ENCODE measurements around the gene PPFIBP1. TPM values are rescaled to one million over a fixed set of nuclear protein-coding genes. Genes with fewer than 3 reads are reported as not detected.

PPFIBP1 gene
- total and polyA plus RNA-seq, 2 of the 4 experiments (the other 2 are of a cell fraction), result 30.4 to 72.2 TPM

- Histone ChIP-seq H3K56ac (ENCODE audit: extremely low read depth, insufficient read depth, low read length) (no peak overlapping the region), H2BK15ac (ENCODE audit: low read depth, low read length) (no peak overlapping the region), H4K20me1 (ENCODE audit: insufficient read depth, low read length) (no peaks in the 10 kb centered on the region), H3K27me3 (ENCODE audit: control insufficient read depth, insufficient read depth, low read length) (no peaks in the 10 kb centered on the region), H3K36me3 (ENCODE audit: control insufficient read depth, insufficient read depth, low read length) (peaks cover 20% of the 10 kb centered on the region), H2AK9ac (replicated peaks; ENCODE audit: low read depth, low read length, poor library complexity) (no peak overlapping the region), H3K9ac (ENCODE audit: low read depth, low read length) (no peak overlapping the region), H3K9me1 (ENCODE audit: insufficient read depth, low read length) (peaks cover 9% of the 10 kb centered on the region; the same call in 1 of the 2 replicates), H3K23ac (ENCODE audit: low read depth, low read length) (no peak overlapping the region), H3K4ac (ENCODE audit: low read depth, low read length) (no peak overlapping the region), H3K79me1 (ENCODE audit: low read depth in 1 of 2, low read length in 2 of 2) (peaks cover 2 to 4% of the 10 kb centered on the region in 2 experiments; a peak in 1 of 4 replicates), H3K18ac (ENCODE audit: low read depth, low read length) (no peak overlapping the region), H3K27ac (ENCODE audit: insufficient read depth, low read length) (no peak overlapping the region), H4K5ac (ENCODE audit: low read depth, low read length) (no peak overlapping the region), H2BK120ac (ENCODE audit: low read depth, low read length) (no peak overlapping the region), H3K14ac (replicated peaks; ENCODE audit: low read depth, low read length) (no peak overlapping the region), H2BK20ac (ENCODE audit: low read depth, low read length) (no peak overlapping the region), H3K9me3 (ENCODE audit: control insufficient read depth, insufficient read depth, low read length) (no peaks in the 10 kb centered on the region), H2AFZ (replicated peaks; ENCODE audit: low read length, poor library complexity) (no peak overlapping the region), H3K4me1 (ENCODE audit: control insufficient read depth, insufficient read depth, low read length) (no peaks in the 10 kb centered on the region; the same call in 1 of the 2 replicates), H3K4me3 (ENCODE audit: insufficient read depth, low read depth, low read length) (no peak overlapping the region), H2BK5ac (ENCODE audit: low read depth, low read length, poor library complexity, severe bottlenecking) (no peak overlapping the region), H3K4me2 (ENCODE audit: low read depth, low read length) (no peak overlapping the region), H2AK5ac (ENCODE audit: low read depth, low read length) (no peak overlapping the region), H4K8ac (ENCODE audit: low read depth in 2 of 2, low read length in 2 of 2) (no peak overlapping the region), H4K91ac (ENCODE audit: insufficient read depth, low read depth, low read length) (no peak overlapping the region)
- dilution Hi-C loops (cut with HindIII; ENCODE audit: low sequenced_read_pairs, unreplicated experiment) (no loop called here), in situ Hi-C loops (cut with MboI; ENCODE audit: low sequenced_read_pairs) (no loop called here), intact Hi-C loops (cut with micrococcal nuclease) (no loop called here)
- DNase-seq (no peak), ATAC-seq (ENCODE audit: low read depth) (no peak)
- CTCF ChIA-PET, result no interaction called here
- TF ChIP-seq ELK1 (IDR thresholded peaks at IDR 0.05; ENCODE audit: borderline replicate concordance, low read depth, low read length), result no peak
- no peak for TF ChIP-seq SMC3 (IDR thresholded peaks at IDR 0.05; ENCODE audit: low read depth, low read length)
- no peak for TF ChIP-seq USF2 (IDR thresholded peaks at IDR 0.05; ENCODE audit: low read depth, low read length)
- no peak for TF ChIP-seq CHD1 (IDR thresholded peaks at IDR 0.05; ENCODE audit: low read depth, low read length)
- no peak for TF ChIP-seq RCOR1 (IDR thresholded peaks at IDR 0.05; ENCODE audit: insufficient replicate concordance, low read length)
- no peak for TF ChIP-seq CEBPB (IDR thresholded peaks at IDR 0.05; ENCODE audit: low read depth, low read length)
- TF ChIP-seq MAZ (IDR thresholded peaks at IDR 0.05; ENCODE audit: borderline replicate concordance, low read depth, low read length), result no peak
- TF ChIP-seq, protein P1, sequence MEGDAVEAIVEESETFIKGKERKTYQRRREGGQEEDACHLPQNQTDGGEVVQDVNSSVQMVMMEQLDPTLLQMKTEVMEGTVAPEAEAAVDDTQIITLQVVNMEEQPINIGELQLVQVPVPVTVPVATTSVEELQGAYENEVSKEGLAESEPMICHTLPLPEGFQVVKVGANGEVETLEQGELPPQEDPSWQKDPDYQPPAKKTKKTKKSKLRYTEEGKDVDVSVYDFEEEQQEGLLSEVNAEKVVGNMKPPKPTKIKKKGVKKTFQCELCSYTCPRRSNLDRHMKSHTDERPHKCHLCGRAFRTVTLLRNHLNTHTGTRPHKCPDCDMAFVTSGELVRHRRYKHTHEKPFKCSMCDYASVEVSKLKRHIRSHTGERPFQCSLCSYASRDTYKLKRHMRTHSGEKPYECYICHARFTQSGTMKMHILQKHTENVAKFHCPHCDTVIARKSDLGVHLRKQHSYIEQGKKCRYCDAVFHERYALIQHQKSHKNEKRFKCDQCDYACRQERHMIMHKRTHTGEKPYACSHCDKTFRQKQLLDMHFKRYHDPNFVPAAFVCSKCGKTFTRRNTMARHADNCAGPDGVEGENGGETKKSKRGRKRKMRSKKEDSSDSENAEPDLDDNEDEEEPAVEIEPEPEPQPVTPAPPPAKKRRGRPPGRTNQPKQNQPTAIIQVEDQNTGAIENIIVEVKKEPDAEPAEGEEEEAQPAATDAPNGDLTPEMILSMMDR (conservative IDR thresholded peaks at IDR 0.05; ENCODE audit: low read depth, low read length), result no peak
- WGBS, 2 experiments (ENCODE audit: extremely low coverage in 2 of 2, insufficient read length in 1 of 2), result no CpG with 5 or more reads among the region's 4 CpGs
- POLR2A ChIA-PET (ENCODE audit: unreplicated experiment), result no interaction called here
- no TSS peak for BruUV-seq (replicated peaks)
Measured at GRCh38 chr12:27672051-27672450, 148.0 kb downstream of the PPFIBP1 start.

Measured in IMR-90 (cell line).